Rectal smooth muscle tissue (tissue), 1 donor: ENCODE measurements around the gene SYT17.
A peak's percentile ranks its signal among the peaks of the same experiment; 100 is the strongest.

Experiments used
- H3K27ac ChIP-seq: one replicate; pipeline ENCODE4 v1.7.0; 2013; ENCODE audit warnings: low read depth, low read length, inconsistent platforms
- H3K27me3 ChIP-seq: one replicate; pipeline ENCODE4 v1.7.0; 2013; ENCODE audit warnings: low read length; ENCODE audit not compliant: control insufficient read depth, insufficient read depth
- H3K36me3 ChIP-seq: one replicate; pipeline ENCODE4 v1.7.0; 2013; ENCODE audit warnings: low read length; ENCODE audit not compliant: control insufficient read depth, insufficient read depth
- H3K4me1 ChIP-seq: one replicate; pipeline ENCODE4 v1.7.0; 2013; ENCODE audit warnings: low read length; ENCODE audit not compliant: control insufficient read depth, insufficient read depth
- H3K4me3 ChIP-seq: one replicate; pipeline ENCODE4 v1.7.0; 2013; ENCODE audit warnings: low read length
- H3K9ac ChIP-seq: one replicate; pipeline ENCODE4 v1.7.0; 2013; ENCODE audit warnings: low read length

Gene SYT17

GRCh38 chr16:19167710-19168370, at the start of gene SYT17:
Gene SYT17 (plus strand): TSS chr16:19168240. CDS start chr16:19168647, 407 bp downstream.
- Histone ChIP-seq H3K4me1 (no peaks in the 10 kb centered on the region), H3K4me3 (peak within 1 kb of the TSS; percentile 67), H3K9ac (no peak within 1 kb of the TSS), H3K36me3 (no peaks in the 10 kb centered on the region), H3K27ac (no peak within 1 kb of the TSS), H3K27me3 (peaks cover 2% of the 10 kb centered on the region)

GRCh38 chr16:19118938-19119431, 49.1 kb upstream of the SYT17 start:
- no peaks in the 10 kb centered on the region for H3K27me3 ChIP-seq
- H3K36me3 ChIP-seq: no peaks in the 10 kb centered on the region
- no peak overlapping the region for H3K9ac ChIP-seq
- H3K27ac ChIP-seq: peak overlapping the region; percentile 65
- H3K4me1 ChIP-seq: peaks cover 16% of the 10 kb centered on the region
- peak overlapping the region; percentile 54 for H3K4me3 ChIP-seq

- Histone ChIP-seq H3K4me1 (peaks cover 16% of the 10 kb centered on the region), H3K9ac (no peak overlapping the region), H3K4me3 (peak overlapping the region; percentile 54), H3K27me3 (no peaks in the 10 kb centered on the region), H3K27ac (peak overlapping the region; percentile 65), H3K36me3 (no peaks in the 10 kb centered on the region)
Measured at GRCh38 chr16:19119564-19119963, 48.5 kb upstream of the SYT17 start.

GRCh38 chr16:19123535-19124178, 44.4 kb upstream of the SYT17 start:
- Histone ChIP-seq H3K27ac (no peak overlapping the region), H3K9ac (no peak overlapping the region), H3K27me3 (no peaks in the 10 kb centered on the region), H3K36me3 (no peaks in the 10 kb centered on the region), H3K4me1 (peaks cover 2% of the 10 kb centered on the region), H3K4me3 (no peak overlapping the region)

GRCh38 chr16:19126300-19126699, 41.7 kb upstream of the SYT17 start:
- H3K27ac ChIP-seq: no peak overlapping the region
- H3K27me3 ChIP-seq: no peaks in the 10 kb centered on the region
- no peak overlapping the region for H3K9ac ChIP-seq
- H3K4me3 ChIP-seq: no peak overlapping the region
- no peaks in the 10 kb centered on the region for H3K36me3 ChIP-seq
- H3K4me1 ChIP-seq: peaks cover 4% of the 10 kb centered on the region

GRCh38 chr16:19127205-19127604, 40.8 kb upstream of the SYT17 start:
- Histone ChIP-seq H3K4me1 (peaks cover 4% of the 10 kb centered on the region), H3K4me3 (no peak overlapping the region), H3K27me3 (no peaks in the 10 kb centered on the region), H3K27ac (no peak overlapping the region), H3K9ac (no peak overlapping the region), H3K36me3 (no peaks in the 10 kb centered on the region)

- Histone ChIP-seq H3K36me3 (no peaks in the 10 kb centered on the region), H3K4me1 (peaks cover 4% of the 10 kb centered on the region), H3K4me3 (no peak overlapping the region), H3K27ac (no peak overlapping the region), H3K9ac (no peak overlapping the region), H3K27me3 (no peaks in the 10 kb centered on the region)
Measured at GRCh38 chr16:19127674-19128131, 40.3 kb upstream of the SYT17 start.

- H3K9ac ChIP-seq: no peak overlapping the region
- H3K4me1 ChIP-seq: peaks cover 4% of the 10 kb centered on the region
Measured at GRCh38 chr16:19128454-19129200, 39.4 kb upstream of the SYT17 start.

GRCh38 chr16:19130385-19130784, 37.7 kb upstream of the SYT17 start:
- Histone ChIP-seq H3K4me1 (peaks cover 4% of the 10 kb centered on the region), H3K27ac (peak overlapping the region; percentile 39), H3K27me3 (no peaks in the 10 kb centered on the region), H3K9ac (no peak overlapping the region), H3K4me3 (no peak overlapping the region), H3K36me3 (no peaks in the 10 kb centered on the region)

More at GRCh38 chr16:19128454-19129200, 39.4 kb upstream of the SYT17 start:
- no peak overlapping the region for H3K4me3 ChIP-seq
- H3K27me3 ChIP-seq: no peaks in the 10 kb centered on the region
- no peaks in the 10 kb centered on the region for H3K36me3 ChIP-seq
- H3K27ac ChIP-seq: no peak overlapping the region

- no peaks in the 10 kb centered on the region for H3K27me3 ChIP-seq
- H3K9ac ChIP-seq: no peak overlapping the region
- no peaks in the 10 kb centered on the region for H3K36me3 ChIP-seq
- peak overlapping the region; percentile 39 for H3K27ac ChIP-seq
- peak overlapping the region; percentile 31 for H3K4me3 ChIP-seq
- peaks cover 4% of the 10 kb centered on the region for H3K4me1 ChIP-seq
Measured at GRCh38 chr16:19130852-19131824, 36.9 kb upstream of the SYT17 start.

GRCh38 chr16:19131825-19132218, 36.2 kb upstream of the SYT17 start:
- peaks cover 9% of the 10 kb centered on the region for H3K4me1 ChIP-seq
- no peak overlapping the region for H3K27ac ChIP-seq
- H3K9ac ChIP-seq: no peak overlapping the region
- H3K36me3 ChIP-seq: no peaks in the 10 kb centered on the region
- H3K4me3 ChIP-seq: no peak overlapping the region
- H3K27me3 ChIP-seq: no peaks in the 10 kb centered on the region
